Duodenal mucosa (tissue), 2 donors: ENCODE measurements around the gene ZC3H15.

Experiments
- H3K27ac ChIP-seq: one replicate; pipeline ENCODE4 v1.7.0; 2013; ENCODE audit warnings: low read depth, low read length
- H3K27me3 ChIP-seq, 2 donors: one replicate each; pipeline ENCODE4 v1.7.0; 2013; ENCODE audit warnings: low read length in 2 of 2, control low read depth in 1 of 2; ENCODE audit not compliant: insufficient read depth in 2 of 2, control insufficient read depth in 1 of 2
- H3K36me3 ChIP-seq, 2 donors: one replicate each; pipeline ENCODE4 v1.7.0; 2013; ENCODE audit warnings: low read length in 2 of 2, control low read depth in 1 of 2; ENCODE audit not compliant: insufficient read depth in 2 of 2, control insufficient read depth in 1 of 2
- H3K4me1 ChIP-seq, 2 donors: one replicate each; pipeline ENCODE4 v1.7.0; 2013; ENCODE audit warnings: low read length in 2 of 2, control low read depth in 1 of 2; ENCODE audit not compliant: insufficient read depth in 2 of 2, control insufficient read depth in 1 of 2
- H3K4me3 ChIP-seq, 2 donors: one replicate each; pipeline ENCODE4 v1.7.0; 2013; ENCODE audit warnings: low read length in 2 of 2, low read depth in 1 of 2
- H3K9ac ChIP-seq, 2 donors: one replicate each; pipeline ENCODE4 v1.7.0; 2013; ENCODE audit warnings: low read length in 2 of 2, low read depth in 1 of 2
- H3K9me3 ChIP-seq, 2 donors: one replicate each; pipeline ENCODE4 v1.7.0; 2013; ENCODE audit warnings: low read length in 2 of 2, control low read depth in 1 of 2; ENCODE audit not compliant: control insufficient read depth in 1 of 2

The ZC3H15 gene

DNA sequence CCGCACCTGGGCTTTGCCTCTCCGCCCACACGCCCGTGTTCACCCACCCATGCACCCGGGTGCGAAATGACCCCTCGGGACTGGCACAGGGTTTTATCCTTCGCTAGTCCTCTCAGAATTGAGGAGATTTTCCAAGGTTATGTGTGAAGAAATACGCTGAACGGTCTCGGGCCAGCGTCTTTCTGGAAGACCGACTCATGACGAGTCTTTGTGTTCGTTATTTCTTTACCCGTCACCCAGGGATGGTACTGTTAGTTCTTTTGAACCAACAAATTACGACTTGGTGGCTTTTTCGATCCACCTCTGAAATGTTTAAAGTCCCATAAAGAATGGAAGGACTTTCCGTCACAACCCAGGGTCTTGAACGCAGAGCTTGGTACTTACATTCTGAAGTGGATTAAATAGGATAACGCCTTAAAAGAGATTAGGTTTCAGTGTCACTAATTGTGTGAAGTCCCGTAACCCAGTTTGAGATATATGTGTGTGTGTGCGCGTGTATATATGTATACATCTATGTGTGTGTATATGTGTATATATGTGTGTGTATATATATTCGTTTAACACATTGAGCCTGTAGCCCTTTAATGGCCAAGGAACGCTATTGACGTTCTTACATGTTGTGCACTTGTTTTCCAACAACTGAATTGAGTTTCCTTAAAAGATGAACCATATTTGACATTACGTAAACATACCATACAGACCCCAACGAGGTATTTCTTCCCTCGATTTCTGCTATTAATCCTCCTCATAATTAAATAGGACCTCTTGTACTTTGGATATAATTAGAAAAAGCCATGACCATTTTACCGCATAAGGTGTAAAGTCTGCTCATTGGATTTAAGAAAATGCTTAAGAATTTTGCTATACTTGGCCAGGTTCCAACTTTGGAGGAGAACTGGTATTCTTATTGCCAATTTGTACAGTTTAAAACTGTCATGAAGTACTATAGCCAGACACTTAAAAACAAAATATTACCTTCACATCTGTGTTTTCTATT is 889 bp downstream of the ZC3H15 start:
- H3K36me3 ChIP-seq, result no peaks in the 10 kb centered on the region
- H3K9me3 ChIP-seq, result no peaks in the 10 kb centered on the region
- H3K4me1 ChIP-seq, result peaks cover 38 to 44% of the 10 kb centered on the region in 2 donors
- H3K9ac ChIP-seq, result peak overlapping the region; percentile 91 to 92
- peak overlapping the region; percentile 82 for H3K27ac ChIP-seq
- no peaks in the 10 kb centered on the region for H3K27me3 ChIP-seq
- H3K4me3 ChIP-seq, result peak overlapping the region; percentile 96 to 99

DNA sequence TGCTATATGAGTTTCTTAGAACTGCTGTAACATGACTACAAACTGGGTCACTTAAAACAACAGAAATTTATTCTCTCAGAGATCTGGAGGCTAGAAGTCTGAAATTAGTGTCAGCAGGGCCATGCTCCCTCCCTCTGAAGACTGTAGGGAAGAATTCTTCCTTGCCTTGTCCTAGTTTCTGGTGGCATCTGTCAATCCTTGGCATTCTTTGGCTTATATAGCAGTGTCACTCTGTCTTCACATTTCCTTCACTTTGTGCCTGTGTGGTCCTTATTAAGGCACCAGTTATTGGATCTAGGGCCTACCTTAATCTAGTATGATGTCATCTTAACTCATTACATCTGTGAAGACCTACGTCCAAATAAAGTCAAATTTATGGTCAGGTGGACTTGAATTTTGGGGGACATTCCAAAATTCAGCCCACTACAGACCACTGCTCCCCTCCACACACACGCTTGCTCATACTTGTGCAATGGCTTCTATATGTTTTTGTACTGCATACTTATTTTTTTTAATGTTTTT is 7.6 kb downstream of the ZC3H15 start:
- Histone ChIP-seq H3K9me3 (no peaks in the 10 kb centered on the region), H3K9ac (no peak overlapping the region), H3K4me3 (no peak overlapping the region), H3K27ac (no peak overlapping the region), H3K4me1 (peaks cover 18 to 26% of the 10 kb centered on the region in 2 donors), H3K36me3 (peaks cover 12 to 31% of the 10 kb centered on the region in 2 donors), H3K27me3 (no peaks in the 10 kb centered on the region)

DNA sequence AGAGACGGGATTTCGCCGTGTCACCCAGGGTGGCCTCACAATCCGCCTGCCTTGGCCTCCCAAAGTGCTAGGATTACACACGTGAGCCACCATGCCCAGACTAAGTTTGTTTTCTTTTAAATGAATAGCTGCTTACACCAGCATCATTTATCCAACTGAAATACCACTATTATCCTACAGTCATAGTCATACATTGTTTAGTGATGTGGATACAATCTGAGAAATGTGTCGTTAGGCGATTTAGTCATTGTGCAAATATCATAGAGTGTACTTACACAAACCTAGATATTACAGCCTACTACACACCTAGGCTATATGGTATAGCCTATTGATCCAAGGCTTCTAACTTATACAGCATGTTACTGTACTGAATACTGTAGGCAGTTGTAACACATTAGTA is 10.3 kb downstream of the ZC3H15 start:
- H3K9me3 ChIP-seq, result no peaks in the 10 kb centered on the region
- peaks cover 0 to 3% of the 10 kb centered on the region in 2 donors for H3K4me1 ChIP-seq
- H3K27me3 ChIP-seq, result no peaks in the 10 kb centered on the region
- H3K9ac ChIP-seq, result no peak overlapping the region
- peaks cover 28 to 57% of the 10 kb centered on the region in 2 donors for H3K36me3 ChIP-seq
- H3K4me3 ChIP-seq, result no peak overlapping the region
- H3K27ac ChIP-seq, result no peak overlapping the region

DNA sequence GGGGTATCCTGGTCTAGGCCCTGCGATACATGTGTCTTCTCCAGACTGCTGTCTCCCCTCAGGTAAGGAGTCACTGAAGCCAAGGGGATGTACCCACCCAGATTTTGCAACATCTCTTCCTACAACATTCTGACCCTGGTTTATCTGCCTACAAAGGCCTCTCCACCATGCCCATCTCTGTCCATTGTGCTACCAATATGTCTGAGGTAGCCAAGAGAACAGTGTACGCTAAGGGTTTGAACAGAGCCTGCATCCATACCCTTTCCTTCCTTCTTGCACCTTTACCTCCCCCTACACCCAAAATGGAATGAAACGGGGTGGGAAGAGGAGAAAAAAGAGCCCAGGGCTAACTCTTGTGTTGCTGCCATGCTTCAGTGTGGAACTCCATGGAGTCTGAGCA is 11.9 kb downstream of the ZC3H15 start:
- peaks cover 35 to 64% of the 10 kb centered on the region in 2 donors for H3K36me3 ChIP-seq

DNA sequence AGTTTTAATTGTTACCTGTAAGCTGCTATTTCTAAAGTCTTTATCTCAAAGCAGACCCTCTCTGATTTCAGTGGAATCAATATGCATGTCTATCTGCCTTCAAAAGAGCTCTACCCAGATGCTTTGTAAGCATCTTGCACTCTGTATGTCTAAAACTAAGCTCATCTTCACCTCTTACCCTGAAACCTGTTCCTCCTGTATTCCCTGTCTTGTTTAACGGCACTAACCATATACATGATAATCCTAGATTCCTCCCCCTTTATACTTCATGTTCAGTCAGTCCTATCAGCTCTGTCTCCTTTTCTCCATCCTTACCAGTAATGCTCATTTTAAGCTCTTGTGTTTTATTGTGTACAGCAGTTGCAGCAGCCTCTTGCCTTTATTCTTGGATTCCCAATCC is 12.8 kb downstream of the ZC3H15 start:
- Histone ChIP-seq H3K4me3 (no peak overlapping the region), H3K27me3 (no peaks in the 10 kb centered on the region), H3K9me3 (no peaks in the 10 kb centered on the region), H3K4me1 (no peaks in the 10 kb centered on the region), H3K27ac (no peak overlapping the region), H3K36me3 (peaks cover 35 to 64% of the 10 kb centered on the region in 2 donors), H3K9ac (no peak overlapping the region)

More for the DNA sequence above, 11.9 kb downstream of the ZC3H15 start:
- Histone ChIP-seq H3K4me3 (no peak overlapping the region), H3K9me3 (no peaks in the 10 kb centered on the region), H3K9ac (no peak overlapping the region), H3K27me3 (no peaks in the 10 kb centered on the region), H3K27ac (no peak overlapping the region), H3K4me1 (no peaks in the 10 kb centered on the region)

DNA sequence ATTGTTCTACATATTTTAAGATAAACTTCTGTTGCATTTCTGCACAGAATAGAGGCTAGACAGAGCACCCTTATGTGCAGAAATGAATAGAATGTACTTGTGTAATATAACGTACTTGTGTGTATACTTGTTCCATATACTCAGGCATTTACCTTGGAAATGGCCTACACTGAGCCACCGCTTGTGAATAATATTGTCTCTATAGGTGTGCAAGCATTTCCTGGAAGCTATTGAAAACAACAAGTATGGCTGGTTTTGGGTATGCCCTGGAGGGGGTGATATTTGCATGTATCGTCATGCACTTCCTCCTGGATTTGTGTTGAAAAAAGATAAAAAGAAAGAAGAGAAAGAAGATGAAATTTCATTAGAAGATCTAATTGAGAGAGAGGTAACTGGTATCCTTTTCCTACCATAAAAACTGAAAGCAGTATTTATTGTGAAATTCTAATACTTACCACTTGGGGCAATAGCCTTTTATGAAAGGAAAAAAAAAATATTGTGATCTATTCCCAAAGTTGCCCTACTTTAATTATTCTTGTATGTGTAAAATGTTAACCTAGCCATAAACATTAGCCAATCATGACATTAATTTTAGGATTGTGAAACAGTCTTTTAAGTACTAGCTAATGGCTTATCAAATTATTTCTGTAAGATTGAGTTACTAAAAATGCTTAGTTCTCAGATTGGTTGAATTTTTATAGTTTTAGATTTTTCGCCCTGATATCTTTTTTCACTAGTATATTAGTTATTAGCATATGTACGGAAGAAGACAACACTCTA is 18.0 kb downstream of the ZC3H15 start:
- Histone ChIP-seq H3K36me3 (peaks cover 52 to 65% of the 10 kb centered on the region in 2 donors), H3K9ac (no peak overlapping the region)

DNA sequence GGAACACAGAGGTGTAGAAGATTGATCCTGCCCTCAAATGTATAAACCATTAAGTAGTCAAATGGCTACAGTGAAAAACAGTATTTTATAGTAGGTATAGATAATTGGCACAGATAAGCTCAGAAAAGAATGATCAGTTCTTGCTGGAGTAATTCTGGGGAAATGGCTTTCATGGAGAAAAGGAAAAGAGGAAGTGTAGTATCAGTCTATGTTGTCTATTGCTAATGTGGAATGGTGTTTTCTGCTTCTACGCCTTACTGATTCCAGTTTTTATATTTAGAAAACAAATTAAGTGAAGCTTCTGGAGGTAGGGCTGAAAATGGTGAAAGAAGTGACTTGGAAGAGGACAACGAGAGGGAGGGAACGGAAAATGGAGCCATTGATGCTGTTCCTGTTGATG is 22.2 kb downstream of the ZC3H15 start:
- Histone ChIP-seq H3K4me3 (no peak overlapping the region), H3K27me3 (no peaks in the 10 kb centered on the region), H3K9ac (no peak overlapping the region), H3K36me3 (peaks cover 34 to 52% of the 10 kb centered on the region in 2 donors), H3K4me1 (no peaks in the 10 kb centered on the region), H3K27ac (no peak overlapping the region), H3K9me3 (no peaks in the 10 kb centered on the region)

More for the DNA sequence above, 18.0 kb downstream of the ZC3H15 start:
- Histone ChIP-seq H3K27ac (no peak overlapping the region), H3K4me3 (no peak overlapping the region), H3K27me3 (no peaks in the 10 kb centered on the region), H3K4me1 (no peaks in the 10 kb centered on the region), H3K9me3 (no peaks in the 10 kb centered on the region)

DNA sequence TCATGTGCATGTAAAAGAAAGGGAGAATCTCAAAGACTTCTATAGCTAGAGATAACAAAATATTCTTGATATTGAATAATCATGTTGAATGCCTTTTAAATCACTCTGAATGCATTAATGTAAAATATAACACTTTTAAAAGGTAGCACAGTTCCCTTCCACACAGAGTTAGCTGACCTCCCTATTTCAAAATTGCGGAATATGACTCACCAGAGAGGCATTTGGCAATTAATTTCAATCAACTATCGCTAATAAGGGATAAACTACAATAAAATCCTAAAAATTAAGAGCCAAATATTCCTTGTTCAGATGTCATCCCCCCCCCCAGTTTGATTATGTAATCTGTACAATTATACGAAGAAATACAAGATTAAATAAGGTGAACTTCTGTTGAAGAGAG is 29.3 kb downstream of the ZC3H15 start:
- Histone ChIP-seq H3K4me3 (no peak overlapping the region), H3K27ac (no peak overlapping the region), H3K36me3 (peaks cover 3 to 21% of the 10 kb centered on the region in 2 donors), H3K27me3 (no peaks in the 10 kb centered on the region), H3K9ac (no peak overlapping the region), H3K9me3 (no peaks in the 10 kb centered on the region), H3K4me1 (no peaks in the 10 kb centered on the region)

DNA sequence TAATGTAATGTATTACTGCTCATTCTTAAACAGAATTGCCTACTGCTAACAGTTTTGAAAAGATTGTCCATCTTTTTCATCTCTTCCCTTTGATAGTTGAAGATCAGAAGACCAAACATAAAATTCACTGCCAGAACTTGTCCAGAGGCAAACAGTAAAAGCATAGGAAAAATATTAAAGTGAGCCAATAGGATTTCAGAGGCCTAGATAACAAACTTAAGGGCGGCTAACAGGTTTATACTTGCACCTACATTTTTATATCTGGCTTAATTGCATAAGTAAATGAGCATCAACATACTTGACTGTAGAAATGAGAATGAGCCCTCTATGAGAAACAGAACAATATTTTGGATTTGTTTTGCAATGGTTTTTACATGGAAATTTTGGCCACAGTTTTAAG is 30.3 kb downstream of the ZC3H15 start:
- Histone ChIP-seq H3K9me3 (no peaks in the 10 kb centered on the region), H3K27me3 (no peaks in the 10 kb centered on the region), H3K27ac (no peak overlapping the region), H3K36me3 (peaks cover 3 to 29% of the 10 kb centered on the region in 2 donors), H3K4me3 (no peak overlapping the region), H3K4me1 (no peaks in the 10 kb centered on the region), H3K9ac (no peak overlapping the region)

DNA sequence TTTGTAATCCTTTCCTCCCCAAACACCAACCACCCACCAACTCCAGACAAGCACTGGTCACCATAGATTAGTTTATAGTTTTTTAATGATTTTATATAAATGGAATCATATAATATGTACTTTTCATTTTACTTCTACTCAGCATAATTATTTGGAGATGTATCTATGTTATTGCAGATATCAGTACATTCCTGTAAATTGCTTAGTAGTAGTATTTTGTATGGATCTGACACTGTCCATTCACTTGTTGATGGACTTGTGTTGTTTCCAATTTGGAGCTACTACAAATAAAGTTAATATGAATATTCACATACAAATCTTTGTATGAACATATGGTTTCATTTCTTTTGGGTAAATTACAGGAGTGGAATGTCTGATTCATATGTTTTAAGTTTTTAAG is 31.0 kb downstream of the ZC3H15 start:
- Histone ChIP-seq H3K4me1 (no peaks in the 10 kb centered on the region), H3K27me3 (no peaks in the 10 kb centered on the region), H3K9ac (no peak overlapping the region), H3K4me3 (no peak overlapping the region), H3K36me3 (peaks cover 3 to 23% of the 10 kb centered on the region in 2 donors), H3K27ac (no peak overlapping the region), H3K9me3 (no peaks in the 10 kb centered on the region)
